K562 (cell line): Measurements from ENCODE around the gene OOSP1. TPM values are rescaled to one million over a fixed set of nuclear protein-coding genes. Genes with fewer than 3 reads are reported as not detected.

Source experiments
- REST ChIP-seq, 2 experiments: fragments of 450-650 bp; formaldehyde crosslinking in 1 of 2; IDR thresholded peaks; 2 replicates each; pipeline versions ENCODE4 v1.4.0 to v1.6.1; 2014 to 2020; ENCODE audit warnings: mild to moderate bottlenecking in 2 of 2, borderline replicate concordance in 1 of 2, low read depth in 1 of 2
- ZNF695 ChIP-seq: fragments of 450-650 bp; formaldehyde crosslinking; IDR thresholded peaks from 2 replicates; pipeline ENCODE4 v1.4.0; 2020; ENCODE audit warnings: mild to moderate bottlenecking, moderate library complexity
- polyA plus RNA-seq, 8 experiments: library from polyadenylated mRNA; depleted of rRNA in 4 of 8; stranded (reverse) in 5 of 8; unstranded in 3 of 8; fragments of >200 nt; fragmentation: Nextera tagmentation in 2 of 8; fragmentation: Illumina TruSeq in 1 of 8; extraction: Ambion mirVana in 2 of 8; extraction: Trizol in 1 of 8; gene quantifications; 2 replicates each; pipeline versions ENCODE4 v1.2.1 to v1.2.3, GENCODE V29; 2011 to 2014; ENCODE audit warnings: inconsistent platforms in 1 of 8, missing spikeins in 1 of 8
- total RNA-seq, 7 experiments: library from RNA; depleted of rRNA in 6 of 7; stranded (reverse); fragments of >200 nt in 6 of 7; fragmentation: Illumina TruSeq in 2 of 7; extraction: Trizol in 2 of 7; gene quantifications; 2 replicates each; pipeline versions ENCODE4 v1.2.1 to v1.2.3, GENCODE V29; 2011 to 2021; ENCODE audit warnings: low replicate concordance in 1 of 7

OOSP1 gene
- total and polyA plus RNA-seq, 9 of the 15 experiments (the other 6 are each of a cell fraction or from before 2014, with no cell fraction given), result 0.14 to 3.0 (median 0.61) TPM

DNA sequence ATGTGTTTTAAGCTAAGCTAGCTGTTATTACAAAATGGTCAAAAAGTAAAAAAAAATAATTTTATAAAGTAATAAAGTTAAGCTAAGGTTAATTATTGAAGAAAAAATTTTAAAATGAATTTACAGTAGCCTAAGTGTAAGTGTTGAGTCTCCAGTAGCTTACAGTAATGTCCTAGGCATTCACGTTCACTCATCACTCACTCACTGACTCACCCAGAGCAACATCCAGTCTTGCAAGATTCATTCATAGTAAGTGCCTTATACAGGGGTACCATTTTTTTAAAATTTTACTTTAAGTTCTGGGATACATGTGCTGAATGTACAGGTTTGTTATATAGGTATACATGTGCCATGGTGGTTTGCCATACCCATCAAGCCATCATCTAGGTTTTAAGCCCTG, 67.1 kb downstream of the OOSP1 start (continued):
- TF ChIP-seq REST (IDR thresholded peaks at IDR 0.05; ENCODE audit: borderline replicate concordance), result no peak
- TF ChIP-seq REST (CRISPR knock-in tag; IDR thresholded peaks at IDR 0.05; ENCODE audit: low read depth), result no peak
- no peak for TF ChIP-seq ZNF695 (CRISPR knock-in tag)

Other genes starting within 250 kb of the OOSP1 start
Only the 7 nearest of the 12 such genes appear.
- gene CBLIF, start 92.9 kb upstream of the OOSP1 start, total RNA-seq (2014; rRNA removed), result 0.23 and 0.37 TPM in 2 replicates
- 0.45 and 0.58 TPM in 2 replicates for gene CBLIF, start 92.9 kb upstream of the OOSP1 start, total RNA-seq (2014; rRNA removed; fragmentation: Illumina TruSeq; extraction: Trizol)
- 0.40 and 0.53 TPM in 2 replicates for gene CBLIF, start 92.9 kb upstream of the OOSP1 start, total RNA-seq (2015; rRNA removed; fragmentation: Illumina TruSeq; extraction: Trizol)
- 0.62 and 0.72 TPM in 2 replicates for gene CBLIF, start 92.9 kb upstream of the OOSP1 start, total RNA-seq (2021)
- 0.07 and 0.11 TPM in 2 replicates for gene CBLIF, start 92.9 kb upstream of the OOSP1 start, polyA plus RNA-seq (2011; rRNA removed)
- 0.58 and 0.76 TPM in 2 replicates for gene CBLIF, start 92.9 kb upstream of the OOSP1 start, polyA plus RNA-seq (2014; fragmentation: Illumina TruSeq; extraction: Trizol)
- under 1 TPM; 0.39 to 0.83 TPM for gene CBLIF, start 92.9 kb upstream of the OOSP1 start, polyA plus RNA-seq (2014; fragmentation: Nextera tagmentation; extraction: Ambion mirVana)
- gene CBLIF, start 92.9 kb upstream of the OOSP1 start, polyA plus RNA-seq (2014; rRNA removed), result 0.49 and 0.54 TPM in 2 replicates
- gene TCN1, start 71.9 kb upstream of the OOSP1 start, total RNA-seq (2014; rRNA removed), result 3.8 TPM in 2 replicates
- gene TCN1, start 71.9 kb upstream of the OOSP1 start, total RNA-seq (2014; rRNA removed; fragmentation: Illumina TruSeq; extraction: Trizol), result 7.1 and 8.0 TPM in 2 replicates
- gene TCN1, start 71.9 kb upstream of the OOSP1 start, total RNA-seq (2015; rRNA removed; fragmentation: Illumina TruSeq; extraction: Trizol), result 17.9 and 18.8 TPM in 2 replicates
- 4.6 and 6.6 TPM in 2 replicates for gene TCN1, start 71.9 kb upstream of the OOSP1 start, total RNA-seq (2021)
- 0.63 and 1.4 TPM in 2 replicates for gene TCN1, start 71.9 kb upstream of the OOSP1 start, polyA plus RNA-seq (2011; rRNA removed)
- 9.5 and 10.4 TPM in 2 replicates for gene TCN1, start 71.9 kb upstream of the OOSP1 start, polyA plus RNA-seq (2014; fragmentation: Illumina TruSeq; extraction: Trizol)
- gene TCN1, start 71.9 kb upstream of the OOSP1 start, polyA plus RNA-seq (2014; fragmentation: Nextera tagmentation; extraction: Ambion mirVana), result 10 to 100 TPM; 19.0 to 25.9 TPM
- gene TCN1, start 71.9 kb upstream of the OOSP1 start, polyA plus RNA-seq (2014; rRNA removed), result 4.8 and 5.1 TPM in 2 replicates
- not detected in 2 replicates for gene OOSP3, start 59.6 kb upstream of the OOSP1 start, total RNA-seq (2014; rRNA removed)
- not detected in 2 replicates for gene OOSP3, start 59.6 kb upstream of the OOSP1 start, total RNA-seq (2014; rRNA removed; fragmentation: Illumina TruSeq; extraction: Trizol)
- gene OOSP3, start 59.6 kb upstream of the OOSP1 start, total RNA-seq (2015; rRNA removed; fragmentation: Illumina TruSeq; extraction: Trizol), result not detected in 2 replicates
- gene OOSP3, start 59.6 kb upstream of the OOSP1 start, total RNA-seq (2021), result not detected in 2 replicates
- gene OOSP3, start 59.6 kb upstream of the OOSP1 start, polyA plus RNA-seq (2011; rRNA removed), result 0.09 and 0.15 TPM in 2 replicates
- 0.21 TPM in 1 of 2 replicates, not detected in the other for gene OOSP3, start 59.6 kb upstream of the OOSP1 start, polyA plus RNA-seq (2014; fragmentation: Illumina TruSeq; extraction: Trizol)
- under 1 TPM in 1 of 2 experiments, not detected in 1; 0.32 TPM for gene OOSP3, start 59.6 kb upstream of the OOSP1 start, polyA plus RNA-seq (2014; fragmentation: Nextera tagmentation; extraction: Ambion mirVana)
- 0.09 TPM in 1 of 2 replicates, not detected in the other for gene OOSP3, start 59.6 kb upstream of the OOSP1 start, polyA plus RNA-seq (2014; rRNA removed)
- 0.49 TPM in 1 of 2 replicates, not detected in the other for gene OOSP4A, start 25.6 kb downstream of the OOSP1 start, total RNA-seq (2014; rRNA removed)
- 0.40 and 1.0 TPM in 2 replicates for gene OOSP4A, start 25.6 kb downstream of the OOSP1 start, total RNA-seq (2014; rRNA removed; fragmentation: Illumina TruSeq; extraction: Trizol)
- 0.34 and 0.69 TPM in 2 replicates for gene OOSP4A, start 25.6 kb downstream of the OOSP1 start, total RNA-seq (2015; rRNA removed; fragmentation: Illumina TruSeq; extraction: Trizol)
- 0.40 and 0.65 TPM in 2 replicates for gene OOSP4A, start 25.6 kb downstream of the OOSP1 start, total RNA-seq (2021)
- 0.20 TPM in 1 of 2 replicates, not detected in the other for gene OOSP4A, start 25.6 kb downstream of the OOSP1 start, polyA plus RNA-seq (2011; rRNA removed)
- gene OOSP4A, start 25.6 kb downstream of the OOSP1 start, polyA plus RNA-seq (2014; fragmentation: Illumina TruSeq; extraction: Trizol), result 0.74 TPM in 1 of 2 replicates, not detected in the other
- 1 to 10 TPM; 2.0 to 2.4 TPM for gene OOSP4A, start 25.6 kb downstream of the OOSP1 start, polyA plus RNA-seq (2014; fragmentation: Nextera tagmentation; extraction: Ambion mirVana)
- 0.39 and 0.91 TPM in 2 replicates for gene OOSP4A, start 25.6 kb downstream of the OOSP1 start, polyA plus RNA-seq (2014; rRNA removed)
- gene OOSP4B, start 78.7 kb downstream of the OOSP1 start, total RNA-seq (2014; rRNA removed), result not detected in 2 replicates
- 0.15 TPM in 1 of 2 replicates, not detected in the other for gene OOSP4B, start 78.7 kb downstream of the OOSP1 start, total RNA-seq (2014; rRNA removed; fragmentation: Illumina TruSeq; extraction: Trizol)
- 0.19 and 0.43 TPM in 2 replicates for gene OOSP4B, start 78.7 kb downstream of the OOSP1 start, total RNA-seq (2015; rRNA removed; fragmentation: Illumina TruSeq; extraction: Trizol)
- not detected in 2 replicates for gene OOSP4B, start 78.7 kb downstream of the OOSP1 start, total RNA-seq (2021)
- not detected in 2 replicates for gene OOSP4B, start 78.7 kb downstream of the OOSP1 start, polyA plus RNA-seq (2011; rRNA removed)
- 0.15 TPM in 1 of 2 replicates, not detected in the other for gene OOSP4B, start 78.7 kb downstream of the OOSP1 start, polyA plus RNA-seq (2014; fragmentation: Illumina TruSeq; extraction: Trizol)
- under 1 TPM in 1 of 2 experiments, not detected in 1; 0.10 TPM for gene OOSP4B, start 78.7 kb downstream of the OOSP1 start, polyA plus RNA-seq (2014; fragmentation: Nextera tagmentation; extraction: Ambion mirVana)
- gene OOSP4B, start 78.7 kb downstream of the OOSP1 start, polyA plus RNA-seq (2014; rRNA removed), result not detected in 2 replicates
- gene OOSP2, start 102.0 kb downstream of the OOSP1 start, total RNA-seq (2014; rRNA removed), result 0.64 TPM in 1 of 2 replicates, not detected in the other
- gene OOSP2, start 102.0 kb downstream of the OOSP1 start, total RNA-seq (2014; rRNA removed; fragmentation: Illumina TruSeq; extraction: Trizol), result not detected in 2 replicates
- gene OOSP2, start 102.0 kb downstream of the OOSP1 start, total RNA-seq (2015; rRNA removed; fragmentation: Illumina TruSeq; extraction: Trizol), result 0.15 and 0.25 TPM in 2 replicates
- gene OOSP2, start 102.0 kb downstream of the OOSP1 start, total RNA-seq (2021), result not detected in 2 replicates
- not detected in 2 replicates for gene OOSP2, start 102.0 kb downstream of the OOSP1 start, polyA plus RNA-seq (2011; rRNA removed)
- gene OOSP2, start 102.0 kb downstream of the OOSP1 start, polyA plus RNA-seq (2014; fragmentation: Illumina TruSeq; extraction: Trizol), result 1.5 TPM in 1 of 2 replicates, not detected in the other
- under 1 TPM; 0.14 to 0.32 TPM for gene OOSP2, start 102.0 kb downstream of the OOSP1 start, polyA plus RNA-seq (2014; fragmentation: Nextera tagmentation; extraction: Ambion mirVana)
- gene OOSP2, start 102.0 kb downstream of the OOSP1 start, polyA plus RNA-seq (2014; rRNA removed), result 0.05 TPM in 1 of 2 replicates, not detected in the other
- gene MS4A3, start 118.2 kb downstream of the OOSP1 start, total RNA-seq (2014; rRNA removed), result 26.1 and 31.7 TPM in 2 replicates
- 55.1 and 58.8 TPM in 2 replicates for gene MS4A3, start 118.2 kb downstream of the OOSP1 start, total RNA-seq (2014; rRNA removed; fragmentation: Illumina TruSeq; extraction: Trizol)
- 64.8 and 71.8 TPM in 2 replicates for gene MS4A3, start 118.2 kb downstream of the OOSP1 start, total RNA-seq (2015; rRNA removed; fragmentation: Illumina TruSeq; extraction: Trizol)
- 28.7 and 32.8 TPM in 2 replicates for gene MS4A3, start 118.2 kb downstream of the OOSP1 start, total RNA-seq (2021)
- 3.4 and 102 TPM in 2 replicates for gene MS4A3, start 118.2 kb downstream of the OOSP1 start, polyA plus RNA-seq (2011; rRNA removed)
- 46.3 and 67.5 TPM in 2 replicates for gene MS4A3, start 118.2 kb downstream of the OOSP1 start, polyA plus RNA-seq (2014; fragmentation: Illumina TruSeq; extraction: Trizol)
- gene MS4A3, start 118.2 kb downstream of the OOSP1 start, polyA plus RNA-seq (2014; fragmentation: Nextera tagmentation; extraction: Ambion mirVana), result 10 to 100 TPM; 84.8 to 94.5 TPM
- gene MS4A3, start 118.2 kb downstream of the OOSP1 start, polyA plus RNA-seq (2014; rRNA removed), result 32.8 and 39.2 TPM in 2 replicates